Tibial artery (tissue), 4 donors: ENCODE results near the gene DNAJC18.
A peak's percentile ranks its signal among the peaks of the same experiment; 100 is the strongest.
"Not testable (repeated sequence)": the region's sequence is repeated elsewhere in the genome, so short reads cannot be mapped to it uniquely, and the experiment has no call there.

ENCODE experiments used
- DNase-seq, 2 donors: peaks; one replicate each; pipeline ENCODE4 v3.0.0-alpha.2; 2019
- H3K27ac ChIP-seq, 2 donors: fragments of 200-600 bp; sonication (generic) in 1 of 2; 1 replicate in 1 of 2; 2 replicates in 1 of 2; pipeline ENCODE4 v1.5.1; 2018 to 2019; ENCODE audit warnings: mild to moderate bottlenecking in 1 of 2
- H3K27me3 ChIP-seq, 2 donors: fragments of 200-600 bp; sonication (generic) in 1 of 2; one replicate each; pipeline versions ENCODE4 v1.5.1 to v1.6.0; 2016 to 2019
- H3K36me3 ChIP-seq, 3 donors: fragments of 200-600 bp; sonication (generic) in 2 of 3; one replicate each; pipeline ENCODE4 v1.5.1; 2016 to 2019; ENCODE audit warnings: mild to moderate bottlenecking in 2 of 3
- H3K4me1 ChIP-seq, 4 donors: fragments of 200-600 bp; sonication (generic) in 2 of 4; 1 replicate in 3 of 4; 2 replicates in 1 of 4; pipeline ENCODE4 v1.5.1; 2016 to 2019
- H3K4me3 ChIP-seq, 2 donors: fragments of 200-600 bp; sonication (generic) in 1 of 2; 1 replicate in 1 of 2; 2 replicates in 1 of 2; pipeline ENCODE4 v1.5.1; 2018 to 2019; ENCODE audit warnings: mild to moderate bottlenecking in 2 of 2
- H3K9me3 ChIP-seq, 3 donors: fragments of 200-600 bp; sonication (generic) in 1 of 3; one replicate each; pipeline ENCODE4 v1.5.1; 2016 to 2019
- CTCF ChIP-seq, 2 experiments: fragments of 200-600 bp in 1 of 2; fragments of 450-650 bp in 1 of 2; IDR thresholded peaks; one replicate each; pipeline ENCODE4 v1.5.1; 2017 to 2019; ENCODE audit warnings: antibody characterized with exemption in 2 of 2, mild to moderate bottlenecking in 1 of 2, moderate library complexity in 1 of 2
- intact Hi-C: fragments of 100-400 bp; cut with DNase I; formaldehyde crosslinking; loops from one replicate; pipeline ENCODE4 v1.15.0; 2023; ENCODE audit warnings: low total_unique reads

The DNAJC18 gene

GRCh38 chr5:139445325-139446170 is 6.2 kb upstream of the DNAJC18 start:
- TF ChIP-seq CTCF (IDR thresholded peaks at IDR 0.05), result no peak
- no peak overlapping the region for H3K27ac ChIP-seq

GRCh38 chr5:139443831-139444453 is 4.6 kb upstream of the DNAJC18 start:
- Histone ChIP-seq H3K27ac (no peak overlapping the region), H3K9me3 (no peaks in the 10 kb centered on the region), H3K36me3 (no peaks in the 10 kb centered on the region), H3K4me1 (peaks cover 0 to 10% (median 6%) of the 10 kb centered on the region in 4 donors), H3K4me3 (no peak overlapping the region), H3K27me3 (no peaks in the 10 kb centered on the region)
- no peak for TF ChIP-seq CTCF (IDR thresholded peaks at IDR 0.05)
- intact Hi-C loops, result no loop called here
- peak in 1 of 2 donors; percentile 5 for DNase-seq

More at GRCh38 chr5:139445325-139446170, 6.2 kb upstream of the DNAJC18 start:
- H3K36me3 ChIP-seq, result no peaks in the 10 kb centered on the region
- no peaks in the 10 kb centered on the region for H3K27me3 ChIP-seq
- H3K4me3 ChIP-seq, result no peak overlapping the region
- DNase-seq, result peak; percentile 8 to 19
- no peaks in the 10 kb centered on the region for H3K9me3 ChIP-seq
- intact Hi-C loops, result no loop called here
- H3K4me1 ChIP-seq, result peaks cover 0 to under 1% (median 0%) of the 10 kb centered on the region in 4 donors

GRCh38 chr5:139440416-139440815 is 1.1 kb upstream of the DNAJC18 start:
- H3K9me3 ChIP-seq, H3K27me3 ChIP-seq, intact Hi-C loops, H3K4me3 ChIP-seq, H3K36me3 ChIP-seq: not testable (repeated sequence)
- peak in 1 of 2 donors; percentile 45 for DNase-seq
- peaks cover 0 to 19% (median 8%) of the 10 kb centered on the region in 4 donors for H3K4me1 ChIP-seq
- H3K27ac ChIP-seq, result peak overlapping the region; percentile 92 to 97

GRCh38 chr5:139438707-139439012 is 665 bp downstream of the DNAJC18 start:
- Histone ChIP-seq H3K27me3 (no peaks in the 10 kb centered on the region), H3K4me3 (peak overlapping the region; percentile 62 to 81), H3K4me1 (peaks cover 0 to 19% (median 8%) of the 10 kb centered on the region in 4 donors), H3K9me3 (no peaks in the 10 kb centered on the region), H3K27ac (peak overlapping the region; percentile 92 to 97), H3K36me3 (peaks cover 16 to 22% (median 20%) of the 10 kb centered on the region in 3 donors)
- intact Hi-C loops, result no loop called here
- no peak for TF ChIP-seq CTCF (IDR thresholded peaks at IDR 0.05)
- DNase-seq, result no peak

GRCh38 chr5:139435676-139436075 is 3.6 kb downstream of the DNAJC18 start:
- intact Hi-C loops, result no loop called here
- Histone ChIP-seq H3K27me3 (no peaks in the 10 kb centered on the region), H3K36me3 (peaks cover 27 to 46% (median 32%) of the 10 kb centered on the region in 3 donors)

More at GRCh38 chr5:139435676-139436075, 3.6 kb downstream of the DNAJC18 start:
- H3K27ac ChIP-seq, result no peak overlapping the region
- no peak overlapping the region for H3K4me3 ChIP-seq
- peak in 1 of 2 donors; percentile 23 for DNase-seq
- no peaks in the 10 kb centered on the region for H3K9me3 ChIP-seq
- TF ChIP-seq CTCF (IDR thresholded peaks at IDR 0.05), result no peak
- H3K4me1 ChIP-seq, result peaks cover 0 to 19% (median 8%) of the 10 kb centered on the region in 4 donors
